B cell (primary cell): ENCODE measurements around the gene MEPCE. TPM values are rescaled to one million over a fixed set of nuclear protein-coding genes. Genes with fewer than 3 reads are reported as not detected.
"Not testable (repeated sequence)": the region's sequence is repeated elsewhere in the genome, so short reads cannot be mapped to it uniquely, and the experiment has no call there.

Experiments used
- ATAC-seq: fragments of 200-7000 bp; cut with Tn5 transposase; one replicate; pipeline ENCODE4 v1.10.0; 2021; ENCODE audit warnings: low read depth, mild to moderate bottlenecking, moderate number of reproducible peaks, moderate library complexity
- CTCF ChIA-PET: fragments of 350-600 bp; sonication (Branson Sonifier 250); formaldehyde crosslinking; loops from one replicate; lab custom pipeline; 2021; ENCODE audit warnings: antibody characterized with exemption, inconsistent platforms; lab: Charles Lee
- POLR2A ChIA-PET: fragments of 350-600 bp; sonication (Branson Sonifier 250); formaldehyde crosslinking; loops from one replicate; lab custom pipeline; 2021; ENCODE audit warnings: antibody characterized with exemption; lab: Charles Lee
- DNase-seq: peaks from one replicate; pipeline ENCODE4 v3.0.0; 2013
- H2AFZ ChIP-seq: 2 replicates; pipeline ENCODE4 v1.6.1; 2012; ENCODE audit warnings: mild to moderate bottlenecking, low read depth, low read length; ENCODE audit not compliant: insufficient read depth, poor library complexity, severe bottlenecking
- H3K27ac ChIP-seq, 2 donors: 1 replicate in 1 of 2; 2 replicates in 1 of 2; pipeline ENCODE4 v1.5.1; 2012 to 2013; ENCODE audit warnings: low read length in 2 of 2, mild to moderate bottlenecking in 2 of 2, moderate library complexity in 1 of 2
- H3K27me3 ChIP-seq, 4 experiments: fragments of 200-600 bp in 1 of 4; sonication (generic) in 1 of 4; replicated peaks in 1 of 4; 1 replicate in 2 of 4; 2 replicates in 2 of 4; pipeline versions ENCODE4 v1.6.1 to v1.7.0; 2013 to 2016; ENCODE audit warnings: low read length in 3 of 4, mild to moderate bottlenecking in 2 of 4, mixed read lengths in 1 of 4, moderate library complexity in 1 of 4; ENCODE audit not compliant: insufficient read depth in 4 of 4, control insufficient read depth in 3 of 4; ENCODE audit errors: control extremely low read depth in 1 of 4
- H3K36me3 ChIP-seq, 2 experiments: replicated peaks in 1 of 2; 1 replicate in 1 of 2; 2 replicates in 1 of 2; pipeline versions ENCODE4 v1.6.1 to v1.7.1; 2013; ENCODE audit warnings: low read length in 1 of 2; ENCODE audit not compliant: insufficient read depth in 2 of 2, control insufficient read depth in 1 of 2; ENCODE audit errors: control extremely low read depth in 1 of 2, extremely low read depth in 1 of 2
- H3K4me1 ChIP-seq, 2 donors: fragments of 200-600 bp in 1 of 2; sonication (generic) in 1 of 2; 1 replicate in 1 of 2; 2 replicates in 1 of 2; pipeline versions ENCODE4 v1.5.1 to v1.6.1; 2013 to 2017; ENCODE audit warnings: low read length in 2 of 2; ENCODE audit not compliant: control insufficient read depth in 2 of 2, insufficient read depth in 2 of 2
- H3K4me2 ChIP-seq: replicated peaks from 2 replicates; pipeline ENCODE3; 2012; ENCODE audit warnings: mild to moderate bottlenecking, low read depth, low read length; ENCODE audit not compliant: poor library complexity, severe bottlenecking
- H3K4me3 ChIP-seq, 5 experiments: fragments of 200-600 bp in 1 of 5; sonication (generic) in 1 of 5; 1 replicate in 3 of 5; 2 replicates in 2 of 5; pipeline versions ENCODE4 v1.5.1 to v1.7.0; 2011 to 2016; ENCODE audit warnings: low read length in 4 of 5, mild to moderate bottlenecking in 4 of 5, low read depth in 2 of 5, control low read depth in 1 of 5, moderate library complexity in 1 of 5; ENCODE audit not compliant: insufficient read depth in 1 of 5; ENCODE audit errors: control extremely low read depth in 1 of 5, extremely low read depth in 1 of 5
- H3K79me2 ChIP-seq: fragments of 200-600 bp; sonication (generic); one replicate; pipeline ENCODE4 v1.6.0; 2016; ENCODE audit warnings: low read length; ENCODE audit not compliant: control insufficient read depth, insufficient read depth
- H3K9ac ChIP-seq: fragments of 200-600 bp; sonication (generic); 2 replicates; pipeline ENCODE4 v1.6.1; 2017; ENCODE audit warnings: mild to moderate bottlenecking, low read length, moderate library complexity
- H3K9me3 ChIP-seq, 3 donors: one replicate each; pipeline versions ENCODE4 v1.6.1 to v1.7.1; 2013; ENCODE audit warnings: low read length in 2 of 3; ENCODE audit not compliant: control insufficient read depth in 2 of 3, insufficient read depth in 1 of 3; ENCODE audit errors: control extremely low read depth in 1 of 3
- H4K20me1 ChIP-seq: 2 replicates; pipeline ENCODE4 v1.6.0; 2012; ENCODE audit warnings: mild to moderate bottlenecking, low read length; ENCODE audit not compliant: insufficient read depth, control insufficient read depth, poor library complexity, severe bottlenecking
- H3K27ac Mint-ChIP-seq: one replicate; pipeline ENCODE4 v1.8.0; 2021; ENCODE audit warnings: mixed read lengths
- H3K27me3 Mint-ChIP-seq: one replicate; pipeline ENCODE4 v1.8.0; 2021; ENCODE audit warnings: mixed read lengths
- H3K4me1 Mint-ChIP-seq: one replicate; pipeline ENCODE4 v1.8.0; 2021; ENCODE audit warnings: mixed read lengths
- H3K4me3 Mint-ChIP-seq: one replicate; pipeline ENCODE4 v1.8.0; 2021; ENCODE audit warnings: mixed read lengths
- H3K9me3 Mint-ChIP-seq: one replicate; pipeline ENCODE4 v1.8.0; 2022; ENCODE audit warnings: mixed read lengths; ENCODE audit not compliant: insufficient read depth
- EZH2 ChIP-seq: IDR thresholded peaks from 2 replicates; pipeline ENCODE4 v1.6.1; 2012; ENCODE audit warnings: borderline replicate concordance, low read depth, mild to moderate bottlenecking, moderate library complexity, low read length; ENCODE audit not compliant: insufficient read depth, poor library complexity, severe bottlenecking
- WGBS: methylation state at CpG from one replicate; pipeline ENCODE4 v1.1.5; 2013; ENCODE audit warnings: missing lambda C conversion rate; ENCODE audit not compliant: insufficient coverage; 5-methylcytosine and 5-hydroxymethylcytosine counted together
- intact Hi-C: fragments of 100-400 bp; cut with micrococcal nuclease; formaldehyde crosslinking; loops from one replicate; pipeline ENCODE4 v1.10.0; 2022
- polyA plus RNA-seq: library from polyadenylated mRNA; depleted of rRNA; stranded (reverse); fragments of >200 nt; gene quantifications from 2 replicates; pipeline ENCODE4 v1.2.3, GENCODE V29; 2012
- total RNA-seq, 2 donors: library from RNA; stranded (reverse); fragments of 120-200 nt in 1 of 2; gene quantifications; 1 replicate in 1 of 2; 2 replicates in 1 of 2; pipeline versions ENCODE4 v1.2.3 to v1.2.4, GENCODE V29; 2013 to 2022
- TF ChIP-seq, protein P1 (sequence below): fragments of 200-600 bp; IDR thresholded peaks from one replicate; pipeline ENCODE4 v1.8.0; 2022; ENCODE audit warnings: antibody characterized with exemption, mild to moderate bottlenecking

Gene MEPCE
- total and polyA plus RNA-seq, 2 donors (not counting 1 experiment from before 2014, with no cell fraction given), result 54.5 to 90.6 TPM

DNA sequence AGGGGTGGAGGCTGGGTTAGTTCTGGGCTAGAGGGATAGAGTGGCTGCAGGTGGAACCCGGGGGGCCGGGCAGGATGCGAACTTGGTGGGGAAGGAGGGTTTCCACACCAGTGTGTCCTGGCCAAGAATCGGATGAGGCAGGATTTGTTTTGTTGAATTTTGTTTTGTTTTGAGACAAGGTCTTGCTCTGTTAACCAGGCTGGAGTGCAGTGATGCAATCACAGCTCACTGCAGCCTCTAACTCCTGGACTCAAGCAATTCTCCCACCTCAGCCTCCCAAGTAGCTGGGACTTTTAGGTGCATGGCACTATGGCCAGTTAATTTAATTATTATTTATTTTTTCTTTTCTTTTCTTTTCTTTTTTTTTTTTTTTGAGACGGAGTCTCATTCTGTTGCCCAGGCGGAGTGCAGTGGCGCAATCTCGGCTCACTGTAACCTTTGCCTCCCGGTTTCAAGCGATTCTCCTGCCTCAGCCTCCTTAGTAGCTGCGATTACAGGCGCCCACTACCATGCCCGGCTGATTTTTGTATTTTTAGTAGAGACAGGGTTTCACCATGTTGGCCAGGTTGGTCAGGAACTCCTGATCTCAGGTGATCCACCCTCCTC lies 19.7 kb downstream of the MEPCE start:
- Histone ChIP-seq H3K79me2 (no peaks in the 10 kb centered on the region), H3K4me1 (peaks cover 17 to 30% of the 10 kb centered on the region in 2 donors), H3K9me3 (no peaks in the 10 kb centered on the region), H4K20me1 (no peaks in the 10 kb centered on the region), H3K36me3 (no peaks in the 10 kb centered on the region), H3K9ac (no peak overlapping the region), H2AFZ (no peak overlapping the region), H3K4me2 (no peak overlapping the region), H3K27ac (no peak overlapping the region), H3K27me3 (no peaks in the 10 kb centered on the region), H3K4me3 (no peak overlapping the region)
- no peaks in the 10 kb centered on the region for H3K9me3 Mint-ChIP-seq
- ChIA-PET POLR2A (interaction anchor here (0.7 to 2.3 kb wide), 5 partner anchors 11 to 41 kb away, joined by 3 to 11 read pairs (median 7); partner anchors contain the start of genes PPP1R35 and ZCWPW1), CTCF (interaction anchor here (0.7 to 2.5 kb wide), 9 partner anchors 11 to 317 kb away, joined by 3 to 13 read pairs (median 6); partner anchors contain the start of genes PILRB, POP7 and PPP1R35)
- intact Hi-C loops, result no loop called here
- TF ChIP-seq, protein P1, sequence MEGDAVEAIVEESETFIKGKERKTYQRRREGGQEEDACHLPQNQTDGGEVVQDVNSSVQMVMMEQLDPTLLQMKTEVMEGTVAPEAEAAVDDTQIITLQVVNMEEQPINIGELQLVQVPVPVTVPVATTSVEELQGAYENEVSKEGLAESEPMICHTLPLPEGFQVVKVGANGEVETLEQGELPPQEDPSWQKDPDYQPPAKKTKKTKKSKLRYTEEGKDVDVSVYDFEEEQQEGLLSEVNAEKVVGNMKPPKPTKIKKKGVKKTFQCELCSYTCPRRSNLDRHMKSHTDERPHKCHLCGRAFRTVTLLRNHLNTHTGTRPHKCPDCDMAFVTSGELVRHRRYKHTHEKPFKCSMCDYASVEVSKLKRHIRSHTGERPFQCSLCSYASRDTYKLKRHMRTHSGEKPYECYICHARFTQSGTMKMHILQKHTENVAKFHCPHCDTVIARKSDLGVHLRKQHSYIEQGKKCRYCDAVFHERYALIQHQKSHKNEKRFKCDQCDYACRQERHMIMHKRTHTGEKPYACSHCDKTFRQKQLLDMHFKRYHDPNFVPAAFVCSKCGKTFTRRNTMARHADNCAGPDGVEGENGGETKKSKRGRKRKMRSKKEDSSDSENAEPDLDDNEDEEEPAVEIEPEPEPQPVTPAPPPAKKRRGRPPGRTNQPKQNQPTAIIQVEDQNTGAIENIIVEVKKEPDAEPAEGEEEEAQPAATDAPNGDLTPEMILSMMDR, result no peak
- no peak for TF ChIP-seq EZH2
- WGBS, result 91% methylated on average over 8 of the region's 13 CpGs
- H3K27ac Mint-ChIP-seq, result no peak overlapping the region
- H3K4me3 Mint-ChIP-seq, result no peak overlapping the region
- H3K4me1 Mint-ChIP-seq, result peaks cover 19% of the 10 kb centered on the region
- ATAC-seq (no peak), DNase-seq (no peak)
- H3K27me3 Mint-ChIP-seq, result no peaks in the 10 kb centered on the region

DNA sequence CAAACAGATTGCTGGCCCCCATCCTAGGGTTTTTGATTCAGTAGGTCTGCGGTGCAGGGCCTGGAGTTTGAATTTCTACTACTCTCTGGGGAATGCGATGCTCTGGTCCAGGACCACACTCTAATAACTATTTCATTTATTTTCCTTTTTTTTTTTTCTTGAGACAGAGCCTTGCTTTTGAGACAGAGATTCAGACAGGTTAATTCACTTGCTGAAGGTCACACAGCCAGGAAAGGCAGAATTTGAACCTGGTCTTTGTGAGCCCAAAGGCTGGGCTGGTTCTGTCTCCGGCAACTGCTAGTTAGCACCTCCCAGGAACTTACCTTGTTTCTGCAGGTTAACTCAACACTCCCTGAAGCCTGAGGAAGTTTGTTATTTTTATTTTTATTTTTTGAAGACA lies 22.9 kb downstream of the MEPCE start:
- no peak overlapping the region for H3K27ac Mint-ChIP-seq
- Histone ChIP-seq H3K4me1 (peaks cover 3 to 9% of the 10 kb centered on the region in 2 donors), H3K27ac (no peak overlapping the region), H3K9me3 (no peaks in the 10 kb centered on the region), H3K36me3 (no peaks in the 10 kb centered on the region), H3K9ac (no peak overlapping the region), H4K20me1 (no peaks in the 10 kb centered on the region), H3K4me3 (no peak overlapping the region), H3K27me3 (no peaks in the 10 kb centered on the region), H3K4me2 (no peak overlapping the region), H3K79me2 (no peaks in the 10 kb centered on the region), H2AFZ (no peak overlapping the region)
- no peak for DNase-seq
- no peaks in the 10 kb centered on the region for H3K9me3 Mint-ChIP-seq
- WGBS, result 100% methylated on average over 2 of the region's 3 CpGs
- peaks cover 11% of the 10 kb centered on the region for H3K4me1 Mint-ChIP-seq
- H3K27me3 Mint-ChIP-seq, result no peaks in the 10 kb centered on the region
- intact Hi-C loops, result no loop called here
- H3K4me3 Mint-ChIP-seq, result no peak overlapping the region
- POLR2A ChIA-PET, result no interaction called here
- ATAC-seq, result no peak
- TF ChIP-seq, protein P1, result no peak
- TF ChIP-seq EZH2, result no peak
- CTCF ChIA-PET, result interaction anchor here (1.1 to 3.7 kb wide), 3 partner anchors 14 to 107 kb away, joined by 3 to 16 read pairs (median 4); no protein-coding TSS in a partner anchor

DNA sequence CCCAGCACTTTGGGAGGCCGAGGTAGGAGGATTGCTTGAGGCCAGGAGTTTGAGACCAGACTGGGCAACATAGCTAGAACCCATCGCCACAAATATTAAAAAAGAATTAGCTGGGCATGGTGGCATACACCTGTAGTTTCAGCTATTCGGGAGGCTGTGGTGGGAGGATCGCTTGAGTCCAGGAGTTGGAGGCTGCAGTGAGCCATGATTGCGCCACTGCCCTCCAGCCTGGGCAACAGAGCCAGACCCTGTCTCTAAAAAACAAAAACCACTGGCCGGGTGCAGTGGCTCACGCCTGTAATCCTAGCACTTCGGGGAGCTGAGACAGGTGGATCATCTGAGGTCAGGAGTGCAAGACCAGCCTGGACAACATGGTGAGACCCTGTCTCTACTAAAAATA lies 24.2 kb downstream of the MEPCE start:
- ATAC-seq, H3K27me3 Mint-ChIP-seq, H3K27ac Mint-ChIP-seq: not testable (repeated sequence)

More for the DNA sequence above, 24.2 kb downstream of the MEPCE start:
- H3K9ac ChIP-seq, H3K4me2 ChIP-seq, H3K27me3 ChIP-seq, H3K4me3 ChIP-seq, H3K36me3 ChIP-seq, H3K9me3 ChIP-seq, H3K79me2 ChIP-seq, H3K4me3 Mint-ChIP-seq, H2AFZ ChIP-seq, H3K9me3 Mint-ChIP-seq, intact Hi-C loops, H4K20me1 ChIP-seq, DNase-seq, H3K27ac ChIP-seq, H3K4me1 ChIP-seq: not testable (repeated sequence)
- peaks cover 11% of the 10 kb centered on the region for H3K4me1 Mint-ChIP-seq
- POLR2A ChIA-PET, result interaction anchor here (0.6 kb wide), 1 partner anchor 22 kb away, joined by 6 read pairs; no protein-coding TSS in a partner anchor
- 95% methylated on average over 5 of the region's 8 CpGs for WGBS
- CTCF ChIA-PET, result interaction anchor here (1.1 to 3.7 kb wide), 6 partner anchors 15 to 135 kb away, joined by 3 to 16 read pairs (median 4); no protein-coding TSS in a partner anchor
